Astrocyte (in vitro differentiated cells and primary cell): ENCODE results near the gene HSD17B12. TPM values are rescaled to one million over a fixed set of nuclear protein-coding genes. Genes with fewer than 3 reads are reported as not detected.

ENCODE experiments used
- DNase-seq: peaks from one replicate; pipeline ENCODE4 v3.0.0-alpha.2; 2010; ENCODE audit warnings: low read depth
- FAIRE-seq: peaks from 2 replicates; lab custom pipeline; 2011; peaks lifted over from hg19 to GRCh38; lab: Jason Lieb, UNC
- H2AFZ ChIP-seq: 2 replicates; pipeline ENCODE4 v1.6.0; 2012; ENCODE audit warnings: low read depth, low read length, inconsistent platforms
- H3K27ac ChIP-seq: 2 replicates; pipeline ENCODE4 v1.5.1; 2011; ENCODE audit warnings: low read depth, low read length, inconsistent platforms
- H3K27me3 ChIP-seq: 2 replicates; pipeline ENCODE4 v1.6.0; 2011; ENCODE audit warnings: low read length, inconsistent platforms; ENCODE audit not compliant: insufficient read depth
- H3K36me3 ChIP-seq: 2 replicates; pipeline ENCODE4 v1.5.1; 2011; ENCODE audit warnings: low read length, inconsistent platforms; ENCODE audit not compliant: insufficient read depth
- H3K4me1 ChIP-seq: 2 replicates; pipeline ENCODE4 v1.5.1; 2011; ENCODE audit warnings: low read length, inconsistent platforms; ENCODE audit not compliant: insufficient read depth
- H3K4me2 ChIP-seq: 2 replicates; pipeline ENCODE4 v1.6.0; 2012; ENCODE audit warnings: low read length, inconsistent platforms
- H3K4me3 ChIP-seq: 2 replicates; pipeline ENCODE4 v1.5.1; 2011; ENCODE audit warnings: low read depth, mild to moderate bottlenecking, low read length, inconsistent platforms; ENCODE audit not compliant: insufficient read depth
- H3K79me2 ChIP-seq: 2 replicates; pipeline ENCODE4 v1.6.0; 2012; ENCODE audit warnings: mild to moderate bottlenecking, low read length, inconsistent platforms; ENCODE audit not compliant: insufficient read depth
- H3K9ac ChIP-seq: 2 replicates; pipeline ENCODE4 v1.6.0; 2012; ENCODE audit warnings: mild to moderate bottlenecking, low read length, inconsistent platforms
- H3K9me3 ChIP-seq: 2 replicates; pipeline ENCODE4 v1.5.1; 2012; ENCODE audit warnings: low read depth, mild to moderate bottlenecking, low read length, inconsistent platforms; ENCODE audit not compliant: insufficient read depth
- H4K20me1 ChIP-seq: 2 replicates; pipeline ENCODE4 v1.6.0; 2012; ENCODE audit warnings: low read length, inconsistent platforms; ENCODE audit not compliant: insufficient read depth
- H3K27ac Mint-ChIP-seq: one replicate; pipeline ENCODE4 v1.8.0; 2021; ENCODE audit warnings: mild to moderate bottlenecking, mixed read lengths; ENCODE audit not compliant: unreplicated experiment
- H3K27me3 Mint-ChIP-seq: one replicate; pipeline ENCODE4 v1.8.0; 2021; ENCODE audit warnings: low read depth, mixed read lengths; ENCODE audit not compliant: unreplicated experiment
- H3K36me3 Mint-ChIP-seq: one replicate; pipeline ENCODE4 v1.8.0; 2021; ENCODE audit warnings: low read depth, mixed read lengths; ENCODE audit not compliant: unreplicated experiment
- H3K4me1 Mint-ChIP-seq: one replicate; pipeline ENCODE4 v1.8.0; 2021; ENCODE audit warnings: low read depth, mixed read lengths; ENCODE audit not compliant: unreplicated experiment
- H3K4me3 Mint-ChIP-seq: one replicate; pipeline ENCODE4 v1.8.0; 2021; ENCODE audit warnings: mild to moderate bottlenecking, moderate library complexity, mixed read lengths; ENCODE audit not compliant: unreplicated experiment
- H3K9me3 Mint-ChIP-seq: one replicate; pipeline ENCODE4 v1.8.0; 2021; ENCODE audit warnings: mild to moderate bottlenecking, mixed read lengths; ENCODE audit not compliant: unreplicated experiment
- EZH2 ChIP-seq: IDR thresholded peaks from 2 replicates; pipeline ENCODE4 v1.6.1; 2012; ENCODE audit warnings: mild to moderate bottlenecking, low read length, inconsistent platforms; ENCODE audit not compliant: insufficient read depth
- total RNA-seq: library from RNA; stranded (reverse); gene quantifications from 2 replicates; pipeline ENCODE4 v1.2.1, GENCODE V29; 2021
- TF ChIP-seq, protein P1 (sequence below): IDR thresholded peaks from 2 replicates; pipeline ENCODE4 v1.5.1; 2011; ENCODE audit warnings: low read depth, mild to moderate bottlenecking, inconsistent platforms, low read length, moderate library complexity; ENCODE audit not compliant: insufficient read depth

HSD17B12 gene
- total RNA-seq, 1 donor from 2014 or later, result 132 TPM

DNA sequence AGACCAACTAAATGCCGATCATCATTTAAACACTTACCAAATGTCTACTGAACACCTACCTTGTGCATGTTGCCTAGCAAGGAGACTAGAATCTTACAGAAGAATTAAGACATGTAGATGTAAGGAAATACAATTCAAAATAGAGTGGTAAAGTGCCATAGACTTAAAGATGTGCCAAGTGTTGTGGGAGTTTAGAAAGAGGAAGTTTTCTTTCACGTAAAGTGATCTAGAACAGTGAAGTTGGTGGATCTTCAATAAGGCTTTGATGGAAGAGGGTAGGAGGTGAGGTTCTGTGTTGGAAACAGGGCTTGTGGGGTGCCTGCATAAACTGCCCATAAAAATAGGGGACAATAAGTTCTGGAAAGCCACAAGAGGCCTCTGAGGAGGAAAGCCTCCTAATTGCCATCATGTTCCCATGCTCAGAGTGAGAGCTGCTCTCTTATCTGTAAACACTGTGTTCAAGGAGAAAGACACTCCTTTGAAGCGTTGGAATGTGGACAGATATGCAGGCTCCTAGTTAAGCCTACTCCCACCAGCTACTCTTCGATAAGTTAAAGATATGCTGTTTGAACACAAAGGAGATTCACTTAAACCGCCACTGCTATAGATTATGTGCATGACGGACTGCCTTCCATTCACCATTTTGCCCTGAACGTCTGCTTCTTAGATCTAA is 66.7 kb downstream of the HSD17B12 start:
- no peak for DNase-seq
- Histone ChIP-seq H3K27ac (no peak overlapping the region), H2AFZ (no peak overlapping the region), H3K36me3 (no peaks in the 10 kb centered on the region), H3K79me2 (peaks cover 53% of the 10 kb centered on the region), H3K4me2 (no peak overlapping the region), H3K9me3 (no peaks in the 10 kb centered on the region), H4K20me1 (peaks cover 34% of the 10 kb centered on the region), H3K9ac (no peak overlapping the region), H3K4me3 (no peak overlapping the region), H3K4me1 (no peaks in the 10 kb centered on the region), H3K27me3 (no peaks in the 10 kb centered on the region)
- H3K4me1 Mint-ChIP-seq, result peaks cover 10% of the 10 kb centered on the region
- H3K27ac Mint-ChIP-seq, result no peak overlapping the region
- H3K4me3 Mint-ChIP-seq, result no peak overlapping the region
- no peak for FAIRE-seq
- no peaks in the 10 kb centered on the region for H3K27me3 Mint-ChIP-seq
- TF ChIP-seq EZH2, result no peak
- TF ChIP-seq, protein P1, sequence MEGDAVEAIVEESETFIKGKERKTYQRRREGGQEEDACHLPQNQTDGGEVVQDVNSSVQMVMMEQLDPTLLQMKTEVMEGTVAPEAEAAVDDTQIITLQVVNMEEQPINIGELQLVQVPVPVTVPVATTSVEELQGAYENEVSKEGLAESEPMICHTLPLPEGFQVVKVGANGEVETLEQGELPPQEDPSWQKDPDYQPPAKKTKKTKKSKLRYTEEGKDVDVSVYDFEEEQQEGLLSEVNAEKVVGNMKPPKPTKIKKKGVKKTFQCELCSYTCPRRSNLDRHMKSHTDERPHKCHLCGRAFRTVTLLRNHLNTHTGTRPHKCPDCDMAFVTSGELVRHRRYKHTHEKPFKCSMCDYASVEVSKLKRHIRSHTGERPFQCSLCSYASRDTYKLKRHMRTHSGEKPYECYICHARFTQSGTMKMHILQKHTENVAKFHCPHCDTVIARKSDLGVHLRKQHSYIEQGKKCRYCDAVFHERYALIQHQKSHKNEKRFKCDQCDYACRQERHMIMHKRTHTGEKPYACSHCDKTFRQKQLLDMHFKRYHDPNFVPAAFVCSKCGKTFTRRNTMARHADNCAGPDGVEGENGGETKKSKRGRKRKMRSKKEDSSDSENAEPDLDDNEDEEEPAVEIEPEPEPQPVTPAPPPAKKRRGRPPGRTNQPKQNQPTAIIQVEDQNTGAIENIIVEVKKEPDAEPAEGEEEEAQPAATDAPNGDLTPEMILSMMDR, result no peak
- peaks cover 6% of the 10 kb centered on the region for H3K36me3 Mint-ChIP-seq
- peaks cover 5% of the 10 kb centered on the region for H3K9me3 Mint-ChIP-seq

DNA sequence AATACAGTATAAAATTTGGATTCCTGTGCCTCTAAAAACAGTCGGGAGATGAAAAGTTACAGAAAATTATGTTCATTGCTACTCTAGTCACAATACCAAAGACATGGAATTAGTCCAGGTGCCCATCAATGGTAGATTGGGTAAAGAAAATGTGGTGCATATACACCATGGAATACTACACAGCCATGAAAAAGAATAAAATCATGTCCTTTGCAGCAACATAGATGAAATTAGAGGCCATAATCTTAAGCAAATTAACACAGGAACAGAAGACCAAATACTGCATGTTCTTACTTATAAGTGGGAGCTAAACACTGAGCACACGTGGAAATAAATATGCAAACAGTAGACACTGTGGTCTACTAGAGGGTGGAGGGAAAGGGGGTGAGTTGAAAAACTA is 67.6 kb downstream of the HSD17B12 start:
- FAIRE-seq, result no peak

More for the DNA sequence above, 67.6 kb downstream of the HSD17B12 start:
- no peak overlapping the region for H3K4me3 Mint-ChIP-seq
- Histone ChIP-seq H3K27me3 (no peaks in the 10 kb centered on the region), H3K4me1 (no peaks in the 10 kb centered on the region), H3K79me2 (peaks cover 47% of the 10 kb centered on the region), H3K4me2 (no peak overlapping the region), H3K27ac (no peak overlapping the region), H3K9ac (no peak overlapping the region), H3K36me3 (no peaks in the 10 kb centered on the region), H2AFZ (no peak overlapping the region), H3K9me3 (no peaks in the 10 kb centered on the region), H3K4me3 (no peak overlapping the region), H4K20me1 (peaks cover 31% of the 10 kb centered on the region)
- H3K4me1 Mint-ChIP-seq, result peaks cover 10% of the 10 kb centered on the region
- no peaks in the 10 kb centered on the region for H3K27me3 Mint-ChIP-seq
- peaks cover 5% of the 10 kb centered on the region for H3K36me3 Mint-ChIP-seq
- DNase-seq, result no peak
- peaks cover 5% of the 10 kb centered on the region for H3K9me3 Mint-ChIP-seq
- no peak overlapping the region for H3K27ac Mint-ChIP-seq
- TF ChIP-seq, protein P1, result no peak
- no peak for TF ChIP-seq EZH2
